Skeletal muscle tissue (tissue), 4 donors: Measurements from ENCODE around the gene TPM4. TPM values are rescaled to one million over a fixed set of nuclear protein-coding genes. Genes with fewer than 3 reads are reported as not detected.

Experiments
- H3K27ac ChIP-seq: one replicate; pipeline ENCODE4 v1.7.0; 2013; ENCODE audit warnings: mild to moderate bottlenecking, low read depth, low read length, inconsistent platforms
- H3K27me3 ChIP-seq, 3 donors: one replicate each; pipeline ENCODE4 v1.7.0; 2013; ENCODE audit warnings: low read length in 3 of 3; ENCODE audit not compliant: control insufficient read depth in 3 of 3, insufficient read depth in 3 of 3
- H3K36me3 ChIP-seq, 3 donors: one replicate each; pipeline ENCODE4 v1.7.0; 2013; ENCODE audit warnings: low read length in 3 of 3; ENCODE audit not compliant: control insufficient read depth in 3 of 3, insufficient read depth in 3 of 3
- H3K4me1 ChIP-seq, 3 donors: one replicate each; pipeline ENCODE4 v1.7.0; 2013; ENCODE audit warnings: low read length in 3 of 3, mild to moderate bottlenecking in 3 of 3; ENCODE audit not compliant: control insufficient read depth in 3 of 3, insufficient read depth in 3 of 3
- H3K4me3 ChIP-seq, 3 donors: one replicate each; pipeline ENCODE4 v1.7.0; 2013; ENCODE audit warnings: low read length in 3 of 3
- H3K9ac ChIP-seq, 3 donors: one replicate each; pipeline ENCODE4 v1.7.0; 2013; ENCODE audit warnings: low read length in 3 of 3, mild to moderate bottlenecking in 3 of 3, moderate library complexity in 2 of 3, low read depth in 1 of 3
- H3K9me3 ChIP-seq, 3 donors: one replicate each; pipeline ENCODE4 v1.7.0; 2013; ENCODE audit warnings: low read length in 3 of 3; ENCODE audit not compliant: control insufficient read depth in 3 of 3
- total RNA-seq: library from RNA; depleted of rRNA; stranded (reverse); fragments of >200 nt; gene quantifications from one replicate; pipeline ENCODE4 v1.2.3, GENCODE V29; 2014
- donor health status: Osteomylitis.

Gene TPM4
- total RNA-seq, 1 donor from 2014 or later, result 122 TPM

- no peaks in the 10 kb centered on the region for H3K9me3 ChIP-seq
- no peak overlapping the region for H3K4me3 ChIP-seq
- no peaks in the 10 kb centered on the region for H3K4me1 ChIP-seq
- H3K36me3 ChIP-seq, result no peaks in the 10 kb centered on the region
- no peak overlapping the region for H3K9ac ChIP-seq
- H3K27ac ChIP-seq, result no peak overlapping the region
- no peaks in the 10 kb centered on the region for H3K27me3 ChIP-seq
Observed at GRCh38 chr19:16146112-16146511, 69.8 kb downstream of the TPM4 start.

- H3K36me3 ChIP-seq, result no peaks in the 10 kb centered on the region
- H3K27me3 ChIP-seq, result no peaks in the 10 kb centered on the region
- H3K4me3 ChIP-seq, result no peak overlapping the region
- no peak overlapping the region for H3K27ac ChIP-seq
- H3K9ac ChIP-seq, result no peak overlapping the region
- no peaks in the 10 kb centered on the region for H3K9me3 ChIP-seq
- H3K4me1 ChIP-seq, result no peaks in the 10 kb centered on the region
Observed at GRCh38 chr19:16148443-16149229, 72.3 kb downstream of the TPM4 start.

Other genes with a start within 250 kb of the TPM4 start
- not detected for gene CYP4F2, start 178.4 kb upstream of the TPM4 start, total RNA-seq
- not detected for gene CYP4F11, start 142.0 kb upstream of the TPM4 start, total RNA-seq
- gene OR10H4, start 127.5 kb upstream of the TPM4 start, total RNA-seq, result not detected
- 31.3 TPM for gene RAB8A, start 35.4 kb downstream of the TPM4 start, total RNA-seq
- gene HSH2D, start 67.2 kb downstream of the TPM4 start, total RNA-seq, result 0.52 TPM
- gene CIB3, start 97.0 kb downstream of the TPM4 start, total RNA-seq, result not detected
- 54.3 TPM for gene FAM32A, start 108.9 kb downstream of the TPM4 start, total RNA-seq
- 12.5 TPM for gene AP1M1, start 121.4 kb downstream of the TPM4 start, total RNA-seq
- 14.1 TPM for gene KLF2, start 248.3 kb downstream of the TPM4 start, total RNA-seq